ENCODE data around the gene ASTN1.

Gene ASTN1

DNA sequence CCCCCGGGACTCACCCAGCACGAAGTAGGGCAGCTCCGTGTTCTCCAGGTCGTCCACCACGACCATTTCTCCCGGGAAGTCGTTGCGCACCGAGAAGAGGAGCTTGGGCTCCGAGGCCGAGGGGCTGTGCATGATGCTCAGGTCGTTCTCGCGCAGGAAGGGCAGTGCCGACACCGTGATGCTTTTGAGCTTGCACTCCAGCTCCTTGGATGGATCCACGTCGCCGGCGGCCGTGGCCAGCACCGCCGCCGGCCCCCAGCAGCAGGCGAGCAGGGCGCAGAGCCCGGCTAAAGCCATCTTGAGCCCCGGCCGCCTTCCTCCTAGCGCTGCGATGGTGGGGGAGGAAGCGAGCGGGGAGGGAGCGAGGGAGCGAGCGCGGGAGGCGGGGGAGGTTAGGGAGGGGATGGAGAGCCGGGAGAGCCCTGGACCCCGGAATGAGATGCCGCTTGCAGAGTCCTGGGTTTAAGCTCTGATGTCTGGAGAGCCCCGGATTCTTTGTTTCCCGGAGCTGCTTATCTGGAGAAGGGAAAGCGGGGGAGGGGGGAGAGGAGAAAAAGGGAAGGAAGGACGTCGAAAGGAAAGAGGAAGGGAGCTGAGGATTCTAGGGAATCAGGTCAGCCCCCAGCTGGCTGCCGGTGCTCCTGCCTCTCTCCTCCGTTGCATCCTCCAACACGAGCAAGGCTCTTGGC is at the start of gene ASTN1:
TSS of gene ASTN1 (minus strand) at position 333 of the 689 bp plus-strand sequence. CDS start at position 297, 36 bp downstream.
- peak; percentile 28 for DNase-seq (ENCODE audit: low spot score)

DNA sequence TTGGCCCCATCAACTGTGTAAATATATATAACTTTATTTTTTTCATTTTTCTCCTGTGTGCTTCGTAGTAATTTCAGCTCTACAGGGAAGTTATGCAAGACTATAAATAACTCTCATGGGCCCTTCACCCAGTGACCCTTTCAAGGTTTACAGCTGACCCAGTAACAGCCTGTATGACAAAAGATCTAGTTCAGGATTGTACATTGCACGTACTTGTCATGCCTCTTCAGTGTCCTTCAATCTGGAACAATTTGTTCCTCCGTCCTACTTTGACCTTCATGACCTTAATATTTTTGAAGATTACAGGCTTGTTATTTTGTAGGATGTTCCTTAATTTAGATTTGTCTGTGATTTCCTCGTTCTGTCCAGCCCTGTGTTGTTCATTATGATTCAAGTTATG is 46.7 kb upstream of the ASTN1 start:
- no peak for DNase-seq (ENCODE audit: low spot score)

DNA sequence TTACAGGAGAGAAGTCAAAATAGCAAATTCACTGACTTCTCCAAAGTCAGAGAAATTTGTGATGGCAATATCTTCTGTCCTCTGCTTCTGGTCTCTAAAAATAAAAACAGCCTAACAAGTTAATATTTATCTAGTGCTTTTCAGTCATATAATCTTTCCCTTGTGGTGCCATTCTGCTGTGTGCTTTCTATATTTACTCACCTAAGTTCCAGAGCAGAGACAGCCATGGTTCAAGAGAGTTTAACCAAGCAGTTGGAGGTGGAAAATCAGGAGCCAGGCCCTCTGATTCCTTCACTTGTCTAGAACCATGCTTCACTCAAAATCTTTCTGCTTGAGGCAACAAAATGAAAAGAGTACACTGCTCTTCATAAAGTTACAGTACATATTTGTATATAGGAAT is 45.6 kb upstream of the ASTN1 start:
- no peak for DNase-seq (ENCODE audit: low spot score)

DNA sequence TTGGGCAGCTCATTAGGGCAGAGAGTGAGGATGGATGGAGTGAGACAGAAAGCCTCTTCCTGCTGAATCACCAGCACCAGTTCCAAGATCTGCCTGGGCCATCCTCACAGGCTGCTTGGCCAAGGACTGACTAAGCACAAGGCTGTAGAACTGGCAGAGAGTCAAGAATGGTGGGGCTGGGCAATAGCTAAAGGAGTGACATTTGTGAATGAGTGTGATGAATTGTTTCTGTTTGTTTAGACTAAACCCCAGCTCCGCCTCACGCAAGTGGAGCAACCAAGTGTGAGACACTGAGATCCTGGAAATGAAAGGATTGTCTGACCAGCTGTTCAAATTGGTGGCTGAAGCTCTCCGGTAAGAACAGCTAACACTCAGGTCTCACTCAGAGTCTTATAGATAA is 44.8 kb upstream of the ASTN1 start:
- DNase-seq (ENCODE audit: low spot score): peak; percentile 92

GRCh38 chr1:177208920-177209319 is 44.4 kb upstream of the ASTN1 start:
- no peak for DNase-seq (ENCODE audit: low spot score)

DNA sequence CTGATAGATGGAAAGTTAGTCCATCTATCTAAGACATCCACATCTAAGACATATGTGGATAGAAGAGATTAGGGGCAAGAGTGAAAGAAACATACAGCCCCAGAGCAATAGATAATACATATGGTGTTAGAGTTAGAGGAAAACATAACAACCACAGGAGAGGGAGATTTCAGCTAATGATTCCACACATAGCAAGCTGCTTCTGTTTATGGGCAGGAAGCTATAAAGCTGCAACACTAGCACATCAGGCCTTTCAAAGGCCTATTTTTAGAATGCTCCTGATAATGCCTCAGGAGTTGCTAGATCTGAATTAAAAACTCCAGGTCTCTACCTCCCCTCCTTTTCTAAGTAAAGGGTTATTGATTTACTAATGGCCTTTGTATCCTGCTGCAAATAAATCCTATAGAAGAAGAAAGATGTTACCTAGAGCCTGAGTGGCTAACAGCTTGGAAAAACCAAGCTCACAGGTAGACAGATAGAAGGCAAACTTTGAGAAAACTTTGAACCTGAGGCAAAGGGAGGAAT is 42.4 kb upstream of the ASTN1 start:
- peak; percentile 27 for DNase-seq (ENCODE audit: low spot score)

DNA sequence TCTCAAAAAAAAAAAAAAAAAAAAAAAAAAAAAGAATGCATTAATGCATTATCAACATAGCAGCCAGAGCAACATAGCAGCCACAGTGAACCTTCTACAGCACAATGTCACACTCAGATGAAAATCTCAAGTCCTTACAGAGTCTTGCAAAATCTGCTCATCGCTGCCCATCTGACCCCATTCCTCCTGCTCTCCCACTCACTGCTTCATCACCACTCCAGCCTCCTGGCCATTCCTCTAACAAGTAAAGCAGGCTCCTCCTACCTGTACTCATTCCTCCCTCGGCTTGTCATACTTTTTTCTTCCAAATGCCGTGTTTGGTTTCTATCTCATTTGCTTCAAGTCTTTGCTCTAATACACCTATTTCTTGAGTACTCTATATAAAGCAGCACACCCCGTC is 35.8 kb upstream of the ASTN1 start:
- no peak for DNase-seq (ENCODE audit: low spot score)

DNA sequence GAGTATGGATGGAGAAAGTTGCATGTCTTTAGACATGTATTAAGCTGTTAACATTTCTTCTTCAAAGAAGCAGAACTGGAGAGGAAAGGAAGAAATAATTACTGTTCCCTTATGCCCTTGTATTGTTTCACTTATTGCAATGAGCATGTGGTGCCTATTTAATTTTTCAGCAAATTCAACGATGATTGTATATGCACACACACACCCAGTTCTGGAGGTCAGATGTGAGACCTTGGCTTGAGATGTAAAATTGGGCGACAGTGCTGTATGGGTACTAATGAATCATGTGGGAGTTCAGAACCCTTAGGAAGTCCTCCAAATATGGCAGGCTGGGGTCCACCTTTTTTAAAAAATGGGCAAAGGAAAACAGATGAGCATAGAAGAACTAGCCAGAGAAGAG is 33.7 kb upstream of the ASTN1 start:
- DNase-seq (ENCODE audit: low spot score): no peak

GRCh38 chr1:177190308-177190970 is 25.9 kb upstream of the ASTN1 start:
- no peak for DNase-seq (ENCODE audit: low spot score)

DNA sequence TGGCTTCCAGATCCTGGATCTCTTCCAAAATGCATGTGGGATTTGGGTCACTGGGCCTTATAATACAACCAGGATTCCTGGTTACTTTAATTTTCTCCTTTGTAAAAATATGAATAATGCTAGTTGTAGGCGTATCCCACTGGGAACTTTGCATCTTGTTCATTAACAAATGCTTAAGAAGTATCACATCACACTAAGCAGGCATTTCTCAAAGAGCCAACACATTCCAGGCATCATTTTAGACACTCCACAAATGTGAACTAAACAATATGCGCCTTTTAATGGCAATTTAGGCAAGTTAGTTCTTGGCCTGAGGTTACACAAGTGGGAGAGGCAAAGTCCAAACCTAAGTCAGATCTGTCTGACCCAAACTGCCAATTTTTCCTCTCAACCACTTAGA is 22.1 kb upstream of the ASTN1 start:
- no peak for DNase-seq (ENCODE audit: low spot score)

DNA sequence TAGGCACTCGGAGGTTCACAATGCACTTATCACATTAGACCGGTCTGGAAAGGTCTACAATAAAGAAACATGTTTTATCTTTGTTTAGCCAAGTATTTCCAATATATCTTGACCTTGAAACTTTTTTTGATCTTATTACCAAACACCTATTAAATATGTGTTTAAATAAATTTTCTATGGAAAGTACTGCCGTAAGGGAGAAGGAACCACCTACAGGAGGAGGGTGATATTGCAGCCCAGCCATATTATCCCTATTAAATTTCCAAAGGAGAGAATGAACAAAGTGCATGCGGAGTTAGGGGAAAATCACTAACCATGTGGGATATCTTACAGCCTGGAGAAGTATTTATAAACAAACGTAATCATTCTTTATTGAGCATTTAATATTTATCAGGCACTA is 20.7 kb upstream of the ASTN1 start:
- peak; percentile 15 for DNase-seq (ENCODE audit: low spot score)

DNA sequence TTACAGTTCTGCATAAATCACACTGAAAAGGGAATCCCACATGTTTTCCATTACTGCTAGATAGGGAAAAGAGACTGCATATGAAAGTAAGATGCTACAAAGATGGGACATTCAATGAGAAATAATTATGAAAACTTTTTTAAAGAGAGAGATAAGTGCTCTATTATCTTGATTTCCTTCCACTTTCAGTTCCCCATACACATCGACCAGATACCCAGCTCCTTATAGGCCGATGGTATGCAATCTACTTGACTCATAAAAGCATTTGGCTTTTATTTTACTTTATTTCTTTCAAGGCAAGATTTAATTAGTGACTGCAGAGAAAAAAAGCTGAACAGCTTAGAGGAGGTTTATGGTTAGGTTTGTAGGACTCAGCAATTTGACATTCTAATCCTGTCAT is 19.3 kb upstream of the ASTN1 start:
- no peak for DNase-seq (ENCODE audit: low spot score)

- DNase-seq (ENCODE audit: low spot score): peak; percentile 89
Measured at GRCh38 chr1:177181631-177182291, 17.2 kb upstream of the ASTN1 start.

GRCh38 chr1:177181280-177181630 is 16.7 kb upstream of the ASTN1 start:
- peak; percentile 15 for DNase-seq (ENCODE audit: low spot score)

- no peak for DNase-seq (ENCODE audit: low spot score)
Measured at GRCh38 chr1:177174921-177175634, 10.6 kb upstream of the ASTN1 start.

GRCh38 chr1:177173976-177174375 is 9.5 kb upstream of the ASTN1 start:
- no peak for DNase-seq (ENCODE audit: low spot score)

GRCh38 chr1:177172866-177173265 is 8.4 kb upstream of the ASTN1 start:
- no peak for DNase-seq (ENCODE audit: low spot score)

GRCh38 chr1:177172272-177172671 is 7.8 kb upstream of the ASTN1 start:
- no peak for DNase-seq (ENCODE audit: low spot score)

- DNase-seq (ENCODE audit: low spot score): peak; percentile 18
Measured at GRCh38 chr1:177171536-177172123, 7.1 kb upstream of the ASTN1 start.

DNA sequence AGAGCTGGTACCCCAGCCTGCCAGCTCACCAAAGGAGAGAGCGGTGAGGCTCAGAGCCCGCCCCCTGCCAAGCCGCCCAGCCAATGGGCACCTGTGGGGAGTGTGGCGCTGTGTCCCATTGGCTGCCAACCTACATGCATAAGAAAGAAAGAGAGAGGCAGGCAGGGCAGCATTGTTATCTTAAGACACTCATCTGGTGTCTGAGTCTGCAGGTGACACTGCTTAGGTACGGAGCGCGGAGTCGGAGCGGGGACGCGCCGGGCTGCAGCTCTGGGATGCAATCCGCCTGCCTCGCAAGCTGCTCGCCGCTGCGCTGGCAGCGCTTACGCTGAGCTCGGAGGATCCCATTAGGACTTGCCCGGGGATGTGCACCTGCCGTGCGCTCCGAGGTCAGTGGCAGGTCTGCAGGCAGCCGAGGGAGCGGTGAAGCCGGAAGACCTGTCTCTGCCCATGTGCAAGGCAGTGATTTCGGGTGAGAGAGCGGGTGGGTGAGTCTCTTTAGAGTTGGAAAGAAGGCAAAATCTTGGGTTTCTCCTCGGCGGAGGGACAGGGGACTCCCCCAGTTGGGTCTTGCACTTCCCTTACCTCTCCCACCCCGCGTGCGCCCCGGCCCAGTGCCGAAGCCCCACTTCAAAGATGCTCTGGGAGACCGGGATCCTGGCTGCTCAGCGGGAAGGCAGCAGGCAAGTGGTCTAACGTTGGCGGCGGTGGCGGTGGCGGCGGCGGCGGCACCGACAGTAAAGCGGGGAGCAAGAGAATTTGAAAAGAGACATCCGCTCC is 6.4 kb upstream of the ASTN1 start, which contains the start of gene BRINP2:
TSS of gene BRINP2 (plus strand) at position 203 of the 780 bp plus-strand sequence. CDS start 58,919 bp downstream, outside the sequence.
- DNase-seq (ENCODE audit: low spot score): peak; percentile 49

DNA sequence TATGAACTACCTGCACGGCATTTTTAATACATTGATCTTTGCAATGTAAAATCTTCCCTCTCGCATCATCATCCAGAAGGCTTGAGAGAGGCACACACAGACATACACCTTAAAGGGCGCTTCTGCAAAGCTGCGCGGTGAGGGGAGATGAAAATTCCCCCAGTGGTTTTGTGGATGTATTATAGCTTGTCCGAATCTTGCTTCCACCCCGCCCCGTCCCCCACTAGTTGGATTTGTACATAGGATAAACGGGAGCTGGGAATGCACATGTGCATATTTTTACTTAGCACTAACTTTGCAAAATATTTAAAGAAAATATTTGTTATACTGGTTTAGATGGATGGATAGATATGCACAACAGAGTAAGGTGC is 542 bp upstream of the ASTN1 start:
- no peak for DNase-seq (ENCODE audit: low spot score)

Measured in GM03348 (cell line).